Kidney (tissue), 14 donors: Measurements from ENCODE around the gene DZANK1. TPM values are rescaled to one million over a fixed set of nuclear protein-coding genes. Genes with fewer than 3 reads are reported as not detected.

Experiments used
- DNase-seq, 5 donors: peaks; one replicate each; pipeline ENCODE4 v3.0.0-alpha.2; 2013 to 2020
- FAIRE-seq: peaks from 2 replicates; lab custom pipeline; 2012; peaks lifted over from hg19 to GRCh38; lab: Jason Lieb, UNC
- H3K27ac ChIP-seq, 2 donors: one replicate each; pipeline ENCODE4 v1.7.0; 2013; ENCODE audit warnings: low read depth in 2 of 2, low read length in 2 of 2, inconsistent platforms in 1 of 2
- H3K27me3 ChIP-seq: one replicate; pipeline ENCODE4 v1.7.1; 2013; ENCODE audit warnings: low read length, inconsistent platforms; ENCODE audit not compliant: control insufficient read depth, insufficient read depth
- H3K36me3 ChIP-seq, 3 donors: one replicate each; pipeline versions ENCODE4 v1.7.0 to v1.7.1; 2013; ENCODE audit warnings: low read length in 3 of 3, control low read depth in 1 of 3, inconsistent platforms in 1 of 3; ENCODE audit not compliant: insufficient read depth in 3 of 3, control insufficient read depth in 2 of 3
- H3K4me1 ChIP-seq, 3 donors: one replicate each; pipeline versions ENCODE4 v1.7.0 to v1.7.1; 2013; ENCODE audit warnings: low read length in 3 of 3, inconsistent platforms in 1 of 3, low read depth in 1 of 3; ENCODE audit not compliant: control insufficient read depth in 2 of 3, insufficient read depth in 2 of 3
- H3K4me3 ChIP-seq, 3 donors: one replicate each; pipeline versions ENCODE4 v1.7.0 to v1.8.1; 2013; ENCODE audit warnings: low read length in 3 of 3, control low read depth in 1 of 3, inconsistent platforms in 1 of 3
- H3K9ac ChIP-seq, 3 donors: one replicate each; pipeline versions ENCODE4 v1.7.0 to v1.7.1; 2013; ENCODE audit warnings: low read length in 3 of 3, control low read depth in 1 of 3, inconsistent platforms in 1 of 3
- H3K9me3 ChIP-seq, 3 donors: one replicate each; pipeline versions ENCODE4 v1.7.0 to v1.7.1; 2013; ENCODE audit warnings: low read length in 3 of 3, control low read depth in 1 of 3, inconsistent platforms in 1 of 3; ENCODE audit not compliant: control insufficient read depth in 2 of 3, insufficient read depth in 1 of 3
- CTCF ChIP-seq: IDR thresholded peaks from 3 replicates; pipeline ENCODE4 v1.5.1; 2012; ENCODE audit warnings: mild to moderate bottlenecking, moderate library complexity, borderline replicate concordance; ENCODE audit not compliant: insufficient read depth; ENCODE audit errors: extremely low read depth
- intact Hi-C: fragments of 100-400 bp; cut with DNase I; formaldehyde crosslinking; loops from one replicate; pipeline ENCODE4 v1.11.1; 2022
- polyA plus RNA-seq: library from polyadenylated mRNA; stranded (reverse); fragments of 350-450 nt; fragmentation: Illumina TruSeq; extraction: RNeasy Lipid Tissue Mini Kit (QIAGEN cat#74804); gene quantifications from one replicate; pipeline ENCODE4 v1.2.3, GENCODE V29; 2014; ENCODE audit warnings: low read depth, low replicate concordance; ENCODE audit not compliant: insufficient read depth
- total RNA-seq: library from RNA; stranded (reverse); fragmentation: NEBNext Ultra II Directional; extraction: Animal tissue kit (Norgen Biotek cat#: 25700); gene quantifications from one replicate; pipeline ENCODE4 v1.2.1, GENCODE V29; 2021
- donor health status: control.
- donor health status: control.
- donor health status: control.
- donor health status: control.
- donor health status: control.
- donor health status: DM: yes; HTN: yes; CAD: no.
- donor health status: Normal renal cell carcinoma (clear cell type).

The DZANK1 gene
- total and polyA plus RNA-seq, 2 donors from 2014 or later: 3.9 to 6.2 TPM

- Histone ChIP-seq H3K9me3 (no peaks in the 10 kb centered on the region), H3K36me3 (no peaks in the 10 kb centered on the region), H3K27me3 (no peaks in the 10 kb centered on the region), H3K9ac (no peak overlapping the region), H3K27ac (no peak overlapping the region), H3K4me1 (no peaks in the 10 kb centered on the region), H3K4me3 (no peak overlapping the region)
- TF ChIP-seq CTCF: no peak
- no peak for FAIRE-seq
- intact Hi-C loops: no loop called here
- no peak for DNase-seq
Observed at GRCh38 chr20:18363708-18364107, 103.1 kb downstream of the DZANK1 start.

GRCh38 chr20:18362916-18363315 lies 103.9 kb downstream of the DZANK1 start:
- FAIRE-seq (no peak), DNase-seq (no peak)
- H3K4me3 ChIP-seq: no peak overlapping the region
- TF ChIP-seq CTCF: no peak
- intact Hi-C loops: no loop called here
- no peak overlapping the region for H3K27ac ChIP-seq
- no peaks in the 10 kb centered on the region for H3K4me1 ChIP-seq
- no peaks in the 10 kb centered on the region for H3K9me3 ChIP-seq
- H3K36me3 ChIP-seq: no peaks in the 10 kb centered on the region
- H3K27me3 ChIP-seq: no peaks in the 10 kb centered on the region
- no peak overlapping the region for H3K9ac ChIP-seq

GRCh38 chr20:18361678-18362077 lies 105.2 kb downstream of the DZANK1 start:
- TF ChIP-seq CTCF: no peak
- H3K36me3 ChIP-seq: no peaks in the 10 kb centered on the region
- no peaks in the 10 kb centered on the region for H3K27me3 ChIP-seq
- no peak overlapping the region for H3K9ac ChIP-seq
- intact Hi-C loops: no loop called here
- H3K4me1 ChIP-seq: no peaks in the 10 kb centered on the region
- no peak overlapping the region for H3K4me3 ChIP-seq
- DNase-seq: no peak
- no peak for FAIRE-seq
- H3K9me3 ChIP-seq: no peaks in the 10 kb centered on the region
- H3K27ac ChIP-seq: no peak overlapping the region

- Histone ChIP-seq H3K36me3 (no peaks in the 10 kb centered on the region), H3K9me3 (no peaks in the 10 kb centered on the region), H3K4me3 (no peak overlapping the region), H3K9ac (no peak overlapping the region), H3K27me3 (no peaks in the 10 kb centered on the region), H3K4me1 (no peaks in the 10 kb centered on the region), H3K27ac (no peak overlapping the region)
- intact Hi-C loops: no loop called here
- DNase-seq (no peak), FAIRE-seq (no peak)
- TF ChIP-seq CTCF: no peak
Observed at GRCh38 chr20:18360635-18361034, 106.2 kb downstream of the DZANK1 start.
